Activated T-helper 1 cell treated with anti-CD3 and anti-CD28 coated beads, Interleukin-2, amount 50 U/mL, for 16 hours (primary cell): ENCODE results near the gene ANKRD13A.

Source experiments
- DNase-seq, 2 donors: peaks; one replicate each; pipeline ENCODE4 v3.0.0-alpha.2; 2020; ENCODE audit warnings: low read depth in 1 of 2, low spot score in 1 of 2

ANKRD13A gene

GRCh38 chr12:109998904-109999648 lies at the start of gene ANKRD13A:
Gene ANKRD13A, plus strand, starts transcription at chr12:109999430. Its CDS starts 259 bp downstream, at chr12:109999689.
- peak; percentile 76 to 79 for DNase-seq

DNA sequence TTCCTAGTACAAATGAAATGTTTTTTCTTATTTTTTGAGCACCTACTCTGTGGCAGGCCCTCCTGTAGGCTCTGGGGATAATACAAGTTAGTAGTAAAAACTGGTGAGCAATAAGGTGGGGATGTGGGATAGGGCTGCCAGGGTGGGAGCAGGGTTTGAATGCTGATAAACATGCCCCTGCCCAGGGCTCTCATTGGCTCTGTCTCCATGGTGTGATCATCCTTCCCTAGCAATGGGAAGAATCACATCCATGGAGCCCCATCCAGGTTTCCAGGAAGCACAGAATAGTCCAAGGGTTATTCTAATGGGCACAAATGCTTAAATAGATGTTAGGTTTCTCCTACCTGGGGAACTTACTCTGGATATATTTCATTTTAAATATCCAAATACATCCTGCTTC lies 48.6 kb upstream of the ANKRD13A start:
- no peak for DNase-seq

DNA sequence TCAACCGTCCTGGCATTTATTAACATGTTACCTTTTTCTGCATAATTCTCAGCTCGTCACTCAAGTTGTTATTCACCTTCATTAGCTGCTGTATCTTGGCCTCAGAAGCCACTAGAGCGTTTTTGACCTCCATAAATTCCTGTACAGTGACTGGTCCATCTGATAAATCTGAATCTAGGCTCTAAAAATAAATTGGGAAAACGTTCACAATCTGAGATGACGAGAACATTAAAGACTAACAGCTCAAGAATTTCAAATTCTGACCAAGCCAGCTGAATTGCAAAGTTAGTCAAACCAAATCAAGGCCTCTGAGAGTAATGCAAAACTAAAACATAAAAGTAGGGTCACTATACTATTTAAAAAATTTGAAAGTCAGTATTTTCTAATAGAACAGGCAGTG lies 48.1 kb upstream of the ANKRD13A start:
- DNase-seq: no peak

DNA sequence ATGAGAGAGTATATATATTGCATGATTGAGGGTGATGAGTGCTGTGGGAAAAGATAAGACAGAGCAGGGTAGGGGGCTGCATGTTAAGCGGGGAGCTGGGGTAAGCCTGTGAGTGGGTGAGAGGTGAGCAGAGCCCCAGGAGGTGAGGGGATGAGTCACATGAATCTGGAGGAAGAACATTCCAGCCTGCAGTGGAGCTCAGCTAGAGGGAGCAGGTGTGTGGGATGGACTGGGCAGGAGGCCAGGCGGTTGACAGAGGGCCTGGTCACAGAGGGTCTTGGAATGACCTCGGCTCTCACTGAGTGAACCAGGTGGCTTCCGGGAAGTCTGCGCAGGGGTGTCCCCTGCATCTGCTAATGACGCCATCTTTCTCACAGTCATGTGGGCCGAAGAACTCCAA lies 47.5 kb upstream of the ANKRD13A start:
- DNase-seq: no peak

GRCh38 chr12:109952160-109952858 lies 46.9 kb upstream of the ANKRD13A start:
- no peak for DNase-seq

GRCh38 chr12:109952873-109953272 lies 46.4 kb upstream of the ANKRD13A start:
- no peak for DNase-seq

DNA sequence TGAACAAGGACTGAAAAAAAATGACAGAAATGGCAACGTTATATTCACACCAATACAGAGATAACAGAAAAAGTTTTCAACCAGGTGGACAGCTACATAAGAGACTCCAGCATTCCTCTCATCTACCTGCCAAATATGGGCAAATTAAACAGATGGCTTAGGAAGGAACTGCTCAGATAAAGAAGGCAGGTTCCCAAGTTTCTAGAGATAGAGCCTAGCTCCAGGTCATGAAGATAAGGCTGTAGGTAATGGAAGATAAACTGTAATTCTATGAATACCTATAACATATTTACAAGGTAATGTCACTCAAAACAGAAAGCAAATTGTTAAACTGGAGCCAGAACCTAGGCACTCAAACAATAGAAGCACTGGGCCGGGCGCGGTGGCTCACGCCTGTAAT lies 45.6 kb upstream of the ANKRD13A start:
- DNase-seq: no peak

DNA sequence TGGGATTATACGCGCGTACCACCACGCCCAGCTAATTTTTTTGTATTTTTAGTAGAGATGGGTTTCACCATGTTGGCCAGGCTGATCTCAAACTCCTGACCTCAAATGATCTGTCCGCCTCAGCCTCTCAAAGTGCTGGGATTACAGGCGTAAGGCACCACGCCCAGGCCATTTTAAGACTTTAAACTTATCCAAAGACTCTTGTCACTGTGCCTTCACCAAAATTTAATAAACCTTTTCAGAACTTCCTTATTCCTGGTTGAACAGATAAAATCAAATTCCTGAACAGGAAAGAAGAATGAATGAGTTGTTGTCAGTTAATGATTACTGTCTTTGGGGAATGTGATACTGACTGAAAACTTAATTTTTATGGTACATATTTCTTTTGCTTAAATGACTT lies 40.9 kb upstream of the ANKRD13A start:
- no peak for DNase-seq

GRCh38 chr12:109959411-109960093 lies 39.7 kb upstream of the ANKRD13A start:
- DNase-seq: no peak

GRCh38 chr12:109961201-109961600 lies 38.0 kb upstream of the ANKRD13A start:
- no peak for DNase-seq

DNA sequence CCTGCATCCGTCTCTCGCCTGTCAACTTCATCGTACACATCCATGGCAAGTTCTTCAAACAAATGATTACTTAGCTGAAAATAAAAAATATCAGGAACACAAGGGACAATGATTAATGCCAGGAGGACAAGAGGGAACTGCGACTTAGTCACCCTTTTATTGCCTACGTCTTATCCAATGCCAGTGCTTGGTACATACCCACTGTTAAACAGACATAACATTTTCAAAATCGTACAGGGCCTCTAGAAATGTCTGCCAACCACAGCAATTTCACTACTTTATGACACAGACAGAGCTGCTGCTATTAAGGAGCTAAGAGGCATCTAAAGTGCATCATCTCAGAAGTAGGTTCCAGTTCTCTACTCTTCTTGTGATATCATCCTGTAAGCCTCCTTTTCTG lies 37.6 kb upstream of the ANKRD13A start:
- no peak for DNase-seq

- DNase-seq: no peak
Measured at GRCh38 chr12:109962398-109962797, 36.8 kb upstream of the ANKRD13A start.

DNA sequence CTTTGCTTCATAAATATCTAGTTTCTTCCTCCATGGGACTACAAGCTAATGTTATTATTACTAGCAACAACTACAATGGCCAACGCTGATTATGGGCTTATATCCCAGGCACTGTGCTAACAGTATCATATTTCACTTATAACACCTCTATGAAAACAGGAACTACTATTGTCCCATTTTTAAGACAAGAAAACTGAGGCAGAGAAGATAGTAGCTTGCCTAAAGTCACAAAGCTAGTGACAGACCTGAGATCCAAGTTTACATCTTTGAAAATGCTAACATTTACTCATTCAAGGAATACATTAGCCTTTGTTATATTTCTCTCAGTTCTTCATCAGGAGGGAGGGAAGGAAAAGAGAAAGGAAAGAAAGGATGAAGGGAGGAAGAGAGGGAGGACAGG lies 35.9 kb upstream of the ANKRD13A start:
- no peak for DNase-seq

GRCh38 chr12:109963743-109964429 lies 35.3 kb upstream of the ANKRD13A start:
- no peak for DNase-seq

- no peak for DNase-seq
Measured at GRCh38 chr12:109966546-109966945, 32.7 kb upstream of the ANKRD13A start.

DNA sequence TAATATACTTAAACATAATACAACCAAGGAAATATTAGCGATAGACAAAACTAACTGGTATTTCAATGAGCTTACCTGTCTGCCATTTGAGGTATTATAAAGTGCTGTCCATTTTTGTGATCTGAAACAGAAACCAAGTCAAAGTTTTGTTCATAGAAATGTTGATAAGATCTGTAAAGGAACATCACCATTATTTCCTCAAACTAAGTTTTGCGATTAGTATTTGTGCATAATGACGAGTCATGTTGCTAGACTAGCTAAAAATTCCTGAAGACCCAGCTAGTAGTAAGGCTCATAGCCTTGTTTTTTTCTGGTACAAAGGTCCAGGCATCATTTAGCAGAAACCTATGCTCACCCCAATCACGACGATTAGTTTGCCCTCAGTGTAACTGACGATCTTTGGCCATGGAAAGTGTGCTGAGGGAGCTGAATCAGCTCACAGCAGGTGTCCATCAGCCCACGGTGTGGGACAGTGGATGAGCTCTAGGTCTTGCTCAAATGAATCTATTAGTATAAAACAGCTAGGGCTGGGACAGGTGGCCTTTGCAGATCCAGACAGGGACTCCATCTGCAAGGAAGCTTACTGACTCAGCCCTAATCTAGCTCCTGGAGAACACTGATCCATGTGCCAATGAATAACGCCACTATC lies 31.7 kb upstream of the ANKRD13A start:
- DNase-seq: no peak

DNA sequence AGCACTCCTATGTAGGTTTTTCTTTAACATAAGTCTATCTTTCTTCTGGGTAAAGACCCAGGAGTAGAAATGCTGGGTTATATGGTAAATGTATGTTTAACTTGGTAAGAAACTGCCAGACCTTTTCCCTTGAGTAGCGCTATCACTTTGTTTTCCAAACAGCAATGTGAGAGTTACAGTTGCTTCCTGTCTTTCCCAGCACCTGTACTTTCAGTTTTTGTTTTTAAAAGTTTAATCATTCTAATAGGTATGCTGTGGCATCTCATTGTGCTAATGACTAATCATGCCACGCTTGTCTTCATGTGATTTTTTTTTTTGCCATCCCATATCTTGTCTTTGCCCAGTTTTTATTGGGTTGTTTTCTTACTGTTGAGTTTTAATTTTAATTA lies 31.2 kb upstream of the ANKRD13A start:
- DNase-seq: no peak

DNA sequence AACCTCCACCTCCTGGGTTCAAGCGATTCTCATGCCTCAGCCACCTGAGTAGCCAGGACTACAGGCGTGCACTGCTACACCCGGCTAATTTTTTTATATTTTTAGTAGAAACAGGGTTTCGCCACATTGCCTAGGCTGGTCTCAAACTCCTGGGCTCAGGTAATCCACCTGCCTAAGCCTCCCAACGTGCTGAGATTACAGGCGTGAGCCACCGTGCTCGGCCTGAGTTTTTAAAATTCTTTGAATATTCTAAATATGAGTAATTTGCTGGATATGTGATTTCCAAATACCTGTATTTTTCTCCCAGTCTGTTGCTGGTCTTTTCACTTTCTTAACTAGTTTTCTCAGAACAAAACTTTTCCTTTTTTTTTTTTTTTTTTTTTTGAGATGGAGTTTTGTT lies 30.4 kb upstream of the ANKRD13A start:
- DNase-seq: no peak

- no peak for DNase-seq
Measured at GRCh38 chr12:109972821-109973220, 26.4 kb upstream of the ANKRD13A start.

DNA sequence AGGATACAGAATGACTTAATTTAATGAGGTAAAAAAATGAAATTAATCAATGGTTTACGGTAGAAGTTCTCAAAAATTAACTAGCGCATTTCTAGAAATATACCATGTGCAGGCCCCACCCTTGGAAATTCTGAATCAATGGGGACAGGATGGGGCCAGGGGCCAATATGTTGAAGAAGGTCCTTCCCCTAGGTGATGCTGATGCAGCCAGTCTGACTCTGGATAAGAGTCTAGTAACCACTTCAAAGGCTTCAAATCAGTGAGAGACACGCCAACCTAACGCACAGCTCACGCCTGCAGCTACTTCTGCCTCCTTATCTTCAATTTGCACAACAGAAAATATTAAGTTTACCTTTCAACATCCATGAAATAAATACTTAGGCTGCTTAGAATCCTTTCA lies 17.9 kb upstream of the ANKRD13A start:
- peak in 1 of 2 donors; percentile 23 for DNase-seq

DNA sequence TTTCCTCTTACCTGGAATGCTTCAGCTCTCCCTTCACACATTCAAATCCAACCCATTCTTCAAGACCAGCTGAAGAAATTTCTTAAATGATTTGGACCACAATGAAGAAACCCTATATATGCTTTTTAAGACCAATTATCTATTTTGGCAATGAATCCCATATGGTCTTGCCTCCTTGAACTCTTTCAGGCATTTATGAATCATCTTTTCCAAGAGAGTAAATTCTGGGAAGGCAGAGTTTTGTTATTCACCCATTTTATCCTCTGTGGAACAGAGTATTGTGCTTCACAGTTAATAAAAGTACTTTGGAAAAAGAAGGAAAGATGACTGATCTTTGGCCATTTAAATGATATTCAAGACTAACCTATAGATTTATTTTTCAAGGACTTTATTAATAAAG lies 17.0 kb upstream of the ANKRD13A start:
- no peak for DNase-seq
